ENCODE data around the gene PCSK5. TPM values are rescaled to one million over a fixed set of nuclear protein-coding genes. Genes with fewer than 3 reads are reported as not detected.

PCSK5 gene
- total RNA-seq, 1 experiment from 2014 or later, result 7.5 TPM

DNA sequence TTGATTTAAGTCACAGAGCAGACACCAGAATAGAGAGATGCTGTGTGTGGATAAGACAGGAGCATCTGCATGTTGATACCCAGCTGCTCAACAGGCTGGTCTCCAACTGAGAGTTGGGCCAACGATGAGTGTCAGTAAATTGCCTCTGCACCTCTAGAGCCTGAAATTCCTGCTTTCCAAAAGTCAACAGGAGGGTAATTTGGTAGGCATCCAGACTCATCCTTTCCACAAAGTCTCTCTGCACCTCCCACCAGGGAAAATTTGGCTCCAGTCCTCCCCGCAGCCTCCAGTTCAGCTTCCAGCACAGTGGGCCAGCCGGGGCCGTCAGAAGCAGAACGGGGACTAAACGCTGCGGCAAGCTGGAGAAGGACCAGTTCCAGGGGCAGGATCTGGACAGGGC, 366.8 kb downstream of the PCSK5 start:
- Histone ChIP-seq H2BK120ac (ENCODE audit: low read depth, low read length, poor library complexity, severe bottlenecking) (no peak overlapping the region), H4K91ac (ENCODE audit: insufficient read length, low read depth, low read length) (no peak overlapping the region), H2BK15ac (ENCODE audit: low read depth, low read length) (no peak overlapping the region), H3K79me1 (ENCODE audit: insufficient read depth, low read depth, low read length, poor library complexity, severe bottlenecking) (no peaks in the 10 kb centered on the region), H3K4me2 (ENCODE audit: insufficient read depth, insufficient read length, low read length) (no peak overlapping the region), H2BK5ac (ENCODE audit: insufficient read length, low read length) (no peak overlapping the region), H3K9ac (ENCODE audit: extremely low read depth, insufficient read length, low read length) (no peak overlapping the region), H3K9me3 (ENCODE audit: control insufficient read depth, low read depth, low read length) (no peaks in the 10 kb centered on the region), H3T11ph (ENCODE audit: low read length) (no peak overlapping the region), H3K79me2 (ENCODE audit: insufficient read depth, low read length) (no peaks in the 10 kb centered on the region), H3K23me2 (ENCODE audit: insufficient read length, low read depth, low read length, poor library complexity, severe bottlenecking) (no peaks in the 10 kb centered on the region), H2AFZ (ENCODE audit: low read length) (no peak overlapping the region), H4K8ac (replicated peaks; ENCODE audit: insufficient read length, low read depth, low read length) (no peak overlapping the region), H2AK5ac (ENCODE audit: insufficient read length, low read length) (no peak overlapping the region), H2BK20ac (ENCODE audit: low read depth, low read length, poor library complexity, severe bottlenecking) (no peak overlapping the region), H3K18ac (ENCODE audit: insufficient read length, low read depth, low read length) (no peak overlapping the region), H3K23ac (ENCODE audit: insufficient read length, low read depth, low read length) (no peak overlapping the region), H3K4ac (ENCODE audit: low read depth, low read length) (no peak overlapping the region), H3K27me3 (ENCODE audit: insufficient read depth, low read length) (no peaks in the 10 kb centered on the region), H2BK12ac (ENCODE audit: insufficient read length, low read depth, low read length) (no peak overlapping the region), H3K14ac (ENCODE audit: insufficient read depth, low read length) (peak overlapping the region; percentile 22; the same call in 1 of the 2 replicates), H3K56ac (ENCODE audit: insufficient read length, low read depth, low read length) (no peak overlapping the region), H3K4me1 (ENCODE audit: insufficient read depth, low read length) (peaks cover under 1% of the 10 kb centered on the region; the same call in 1 of the 2 replicates), H3K27ac (ENCODE audit: insufficient read length, low read depth, low read length) (no peak overlapping the region), H4K20me1 (ENCODE audit: control insufficient read depth, insufficient read depth, insufficient read length) (no peaks in the 10 kb centered on the region), H4K5ac (ENCODE audit: insufficient read length, low read depth, low read length) (no peak overlapping the region)
- H3K4me3 Mint-ChIP-seq, result no peak overlapping the region
- H3K9me3 Mint-ChIP-seq, result no peaks in the 10 kb centered on the region
- no peaks in the 10 kb centered on the region for H3K36me3 Mint-ChIP-seq (ENCODE audit: insufficient read depth in 1 of 3, low read depth in 3 of 3)
- no CpG with 5 or more reads among the region's 7 CpGs for WGBS (ENCODE audit: extremely low coverage, insufficient read length, low lambda C conversion rate)
- H3K27ac Mint-ChIP-seq, result no peak overlapping the region; a peak in 1 of 7 replicates
- DNase-seq, result no peak
- TF ChIP-seq, protein P1, sequence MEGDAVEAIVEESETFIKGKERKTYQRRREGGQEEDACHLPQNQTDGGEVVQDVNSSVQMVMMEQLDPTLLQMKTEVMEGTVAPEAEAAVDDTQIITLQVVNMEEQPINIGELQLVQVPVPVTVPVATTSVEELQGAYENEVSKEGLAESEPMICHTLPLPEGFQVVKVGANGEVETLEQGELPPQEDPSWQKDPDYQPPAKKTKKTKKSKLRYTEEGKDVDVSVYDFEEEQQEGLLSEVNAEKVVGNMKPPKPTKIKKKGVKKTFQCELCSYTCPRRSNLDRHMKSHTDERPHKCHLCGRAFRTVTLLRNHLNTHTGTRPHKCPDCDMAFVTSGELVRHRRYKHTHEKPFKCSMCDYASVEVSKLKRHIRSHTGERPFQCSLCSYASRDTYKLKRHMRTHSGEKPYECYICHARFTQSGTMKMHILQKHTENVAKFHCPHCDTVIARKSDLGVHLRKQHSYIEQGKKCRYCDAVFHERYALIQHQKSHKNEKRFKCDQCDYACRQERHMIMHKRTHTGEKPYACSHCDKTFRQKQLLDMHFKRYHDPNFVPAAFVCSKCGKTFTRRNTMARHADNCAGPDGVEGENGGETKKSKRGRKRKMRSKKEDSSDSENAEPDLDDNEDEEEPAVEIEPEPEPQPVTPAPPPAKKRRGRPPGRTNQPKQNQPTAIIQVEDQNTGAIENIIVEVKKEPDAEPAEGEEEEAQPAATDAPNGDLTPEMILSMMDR (conservative IDR thresholded peaks at IDR 0.05), result no peak
- H3K27me3 Mint-ChIP-seq (ENCODE audit: low read depth), result no peaks in the 10 kb centered on the region
- H3K4me1 Mint-ChIP-seq, result no peaks in the 10 kb centered on the region

All from H9 (cell line).